HG03469 (cell line): Measurements from ENCODE around the gene KCNQ1.

Source experiments
- ATAC-seq: cut with Tn5 transposase; IDR thresholded peaks from one replicate; pipeline ENCODE4 v1.9.1; 2021; ENCODE audit warnings: mild to moderate bottlenecking, moderate library complexity, moderate number of reproducible peaks; ENCODE audit not compliant: unreplicated experiment

Gene KCNQ1

GRCh38 chr11:2542406-2542805, 97.6 kb downstream of the KCNQ1 start:
- no peak for ATAC-seq

- ATAC-seq: no peak
Observed at GRCh38 chr11:2547806-2548205, 103.0 kb downstream of the KCNQ1 start.

- no peak for ATAC-seq
Observed at GRCh38 chr11:2548596-2548995, 103.8 kb downstream of the KCNQ1 start.

DNA sequence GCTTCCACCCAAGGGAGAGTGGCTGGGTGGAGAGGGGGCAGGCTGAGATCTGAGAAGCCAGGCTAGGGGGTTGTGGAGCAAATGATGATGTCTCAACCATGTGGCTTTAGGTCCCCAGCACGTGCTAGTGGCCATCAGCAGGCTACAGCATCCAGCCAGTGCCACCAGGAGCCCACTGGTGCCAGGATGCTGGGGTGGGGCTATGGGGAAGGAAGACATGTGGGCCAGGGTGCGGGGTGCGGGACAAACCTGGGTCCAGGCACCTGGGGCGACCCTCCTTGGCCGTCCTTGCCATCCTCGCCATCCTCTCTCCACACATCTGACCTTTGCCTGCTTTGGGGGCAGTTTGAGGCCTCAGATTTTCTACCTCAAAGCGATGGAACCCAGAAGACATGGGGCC, 104.3 kb downstream of the KCNQ1 start:
- ATAC-seq: no peak

GRCh38 chr11:2549491-2549875, 104.7 kb downstream of the KCNQ1 start:
- ATAC-seq: no peak

DNA sequence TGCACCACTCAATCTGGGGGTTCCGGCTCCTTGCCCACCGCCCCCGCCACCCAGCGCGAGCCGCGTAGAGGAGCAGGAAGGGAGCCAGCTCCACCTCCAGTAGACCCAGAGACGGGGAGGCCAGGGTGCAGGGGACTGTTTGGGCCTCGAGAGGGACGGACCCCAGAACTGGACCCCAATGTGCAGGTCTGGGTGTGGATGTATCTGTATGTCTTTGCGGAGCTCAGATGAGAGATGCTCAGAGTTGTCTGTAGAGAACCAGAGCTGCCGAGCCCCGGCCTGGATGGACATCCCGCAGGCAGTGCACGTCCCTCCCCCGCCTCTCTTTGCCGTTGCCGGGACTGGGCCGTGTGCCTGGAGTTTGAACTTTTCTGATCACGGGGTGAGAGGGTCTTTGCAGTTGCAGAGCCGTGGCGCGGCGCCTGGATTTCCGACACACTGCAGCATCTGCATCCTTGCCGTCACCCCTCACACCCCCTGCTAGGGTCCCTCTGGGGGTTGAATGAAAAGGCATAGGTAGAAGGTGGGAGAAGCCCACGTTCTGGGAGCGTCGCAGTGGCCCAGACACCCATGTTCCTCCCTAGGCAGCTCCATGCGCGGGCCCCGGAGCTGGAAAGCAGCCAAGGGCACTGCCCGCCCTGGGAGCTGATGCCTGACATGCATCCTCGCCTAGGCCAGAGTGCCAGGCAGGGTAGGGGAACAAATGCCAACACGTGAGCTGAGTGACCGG, 105.2 kb downstream of the KCNQ1 start:
- ATAC-seq: no peak

- no peak for ATAC-seq
Observed at GRCh38 chr11:2550606-2550970, 105.8 kb downstream of the KCNQ1 start.

DNA sequence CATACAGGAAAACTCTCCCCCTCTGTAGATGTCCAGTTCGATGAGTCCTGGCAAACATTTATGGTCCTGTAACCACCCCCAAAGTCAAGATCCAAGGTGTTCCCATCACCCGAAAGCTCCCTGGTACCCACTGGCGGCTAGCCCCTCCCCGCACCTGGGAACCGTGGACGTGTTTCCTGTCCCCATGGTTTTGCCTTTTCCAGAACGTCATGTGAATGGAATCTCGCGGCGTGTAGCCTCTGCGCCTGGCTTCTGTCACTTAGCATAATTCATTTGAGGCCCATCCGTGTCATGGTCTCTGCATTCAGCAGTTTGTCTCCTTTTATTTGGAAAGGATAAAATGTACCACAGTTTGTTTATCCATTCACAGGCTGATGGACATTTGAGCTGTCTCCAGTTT, 106.3 kb downstream of the KCNQ1 start:
- no peak for ATAC-seq

DNA sequence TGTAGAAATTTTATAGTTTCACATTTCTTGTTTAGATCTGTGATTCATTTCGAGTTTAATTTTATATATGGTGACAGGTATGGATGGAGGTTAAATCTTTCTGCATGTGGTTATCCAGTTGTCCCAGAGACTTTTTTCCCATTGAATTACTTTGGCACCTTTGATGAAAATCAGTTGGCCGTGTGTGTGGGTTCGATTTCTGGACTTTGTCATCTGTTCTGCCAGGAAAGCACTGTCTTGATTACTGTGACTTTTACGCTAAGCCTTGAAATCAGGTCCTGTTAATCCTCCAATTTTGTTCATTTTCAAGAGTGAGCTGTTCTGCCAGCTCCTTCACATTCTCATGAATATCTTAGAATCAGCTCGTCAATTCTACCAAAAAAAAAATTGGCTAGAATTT, 107.4 kb downstream of the KCNQ1 start:
- ATAC-seq: no peak

- no peak for ATAC-seq
Observed at GRCh38 chr11:2553198-2553597, 108.4 kb downstream of the KCNQ1 start.

DNA sequence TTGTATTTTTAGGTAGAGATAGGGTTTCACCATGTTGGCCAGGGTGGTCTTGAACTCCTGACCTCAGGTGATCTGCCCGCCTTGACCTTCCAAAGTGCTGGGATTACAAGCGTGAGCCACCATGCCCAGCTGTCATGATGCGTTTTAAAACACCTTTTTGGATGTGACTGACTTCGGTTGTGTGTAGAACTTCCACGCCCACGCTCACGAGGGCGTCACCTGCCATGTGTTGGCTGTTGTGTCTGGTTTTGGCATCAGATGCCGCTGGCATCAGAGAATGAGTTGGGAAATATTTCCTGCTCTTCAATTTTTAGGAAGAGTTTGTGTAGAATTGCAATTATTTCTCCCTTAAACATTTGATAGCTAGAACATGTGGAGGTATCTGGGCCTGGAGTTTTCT, 109.1 kb downstream of the KCNQ1 start:
- no peak for ATAC-seq

- ATAC-seq: no peak
Observed at GRCh38 chr11:2554338-2555207, 109.8 kb downstream of the KCNQ1 start.

- ATAC-seq: no peak
Observed at GRCh38 chr11:2555336-2555735, 110.5 kb downstream of the KCNQ1 start.

- no peak for ATAC-seq
Observed at GRCh38 chr11:2555891-2556290, 111.1 kb downstream of the KCNQ1 start.

DNA sequence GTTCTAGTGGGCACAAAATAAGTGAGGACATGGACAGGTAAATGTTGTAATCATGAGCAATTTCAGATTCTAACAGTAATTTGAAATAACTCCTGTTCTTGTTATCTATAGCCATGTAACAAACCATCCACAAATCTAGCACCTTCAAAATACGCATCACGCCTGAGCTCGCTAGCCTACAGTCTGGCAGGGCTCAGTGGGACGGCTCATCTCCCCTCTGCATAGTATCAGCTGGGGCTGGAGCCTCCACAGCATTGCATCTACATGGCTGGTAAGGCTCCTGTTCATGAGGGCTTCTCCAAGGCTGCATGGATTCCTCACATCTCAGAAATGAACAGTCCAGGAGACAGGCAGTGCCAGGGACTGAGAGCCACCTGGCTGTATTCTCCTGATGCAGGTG, 112.6 kb downstream of the KCNQ1 start:
- no peak for ATAC-seq

GRCh38 chr11:2558397-2558796, 113.6 kb downstream of the KCNQ1 start:
- no peak for ATAC-seq

GRCh38 chr11:2558861-2559526, 114.2 kb downstream of the KCNQ1 start:
- ATAC-seq: no peak

DNA sequence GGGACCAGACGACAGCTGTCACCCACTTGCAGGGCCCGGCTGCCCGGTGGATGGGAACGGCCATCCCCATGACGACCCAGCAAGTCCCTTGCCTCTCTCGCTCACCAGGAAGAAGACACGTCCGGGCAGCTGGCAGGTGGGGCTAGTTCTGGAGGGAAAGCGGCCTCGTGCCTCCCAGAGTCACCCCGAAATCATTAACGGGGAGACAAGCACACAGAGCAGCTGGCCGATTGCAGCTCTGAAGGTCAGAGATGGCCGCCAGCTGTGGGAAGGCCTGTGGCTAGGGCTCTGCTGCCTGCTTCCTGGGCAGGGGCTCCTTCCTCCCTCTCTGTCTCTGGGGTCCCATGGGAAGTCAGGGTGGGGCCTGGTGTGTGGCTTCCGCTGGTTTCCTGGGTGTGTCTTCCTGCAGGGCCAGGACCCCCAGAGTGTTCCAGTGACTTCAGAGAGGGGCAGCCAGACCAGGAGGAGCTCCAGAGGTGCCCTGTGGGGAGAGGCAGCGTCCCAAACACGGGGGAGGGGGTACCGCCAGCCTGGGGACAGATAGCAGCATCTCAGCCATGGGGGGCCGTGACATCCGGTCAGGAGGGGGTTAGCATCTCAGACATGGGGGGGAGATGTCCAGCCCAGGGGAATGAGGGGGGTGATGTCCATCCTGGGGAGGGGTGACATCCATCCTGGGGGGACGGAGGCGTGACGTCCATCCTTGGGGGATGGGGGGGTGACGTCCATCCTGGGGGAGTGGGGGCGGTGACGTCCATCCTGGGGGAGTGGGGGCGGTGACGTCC, 114.9 kb downstream of the KCNQ1 start:
- no peak for ATAC-seq

GRCh38 chr11:2561696-2562581, 117.1 kb downstream of the KCNQ1 start:
- no peak for ATAC-seq

DNA sequence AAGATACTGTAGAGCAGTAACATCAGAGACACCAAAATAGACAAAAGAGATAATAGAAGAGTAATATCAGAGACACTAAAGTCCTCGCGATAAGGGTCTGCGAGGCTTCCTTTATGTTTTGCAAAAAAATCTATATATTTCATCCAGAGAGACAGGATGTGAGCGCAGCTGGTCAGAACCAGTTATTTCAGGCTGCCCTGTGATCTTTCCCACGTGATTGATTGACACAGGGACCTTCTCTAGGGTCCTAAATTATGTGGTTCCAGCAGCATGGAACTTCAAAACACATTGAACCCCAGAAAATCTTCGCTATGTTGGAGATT, 118.0 kb downstream of the KCNQ1 start:
- ATAC-seq: no peak
